ENCODE results near the gene EPB41L2.

EPB41L2 gene

DNA sequence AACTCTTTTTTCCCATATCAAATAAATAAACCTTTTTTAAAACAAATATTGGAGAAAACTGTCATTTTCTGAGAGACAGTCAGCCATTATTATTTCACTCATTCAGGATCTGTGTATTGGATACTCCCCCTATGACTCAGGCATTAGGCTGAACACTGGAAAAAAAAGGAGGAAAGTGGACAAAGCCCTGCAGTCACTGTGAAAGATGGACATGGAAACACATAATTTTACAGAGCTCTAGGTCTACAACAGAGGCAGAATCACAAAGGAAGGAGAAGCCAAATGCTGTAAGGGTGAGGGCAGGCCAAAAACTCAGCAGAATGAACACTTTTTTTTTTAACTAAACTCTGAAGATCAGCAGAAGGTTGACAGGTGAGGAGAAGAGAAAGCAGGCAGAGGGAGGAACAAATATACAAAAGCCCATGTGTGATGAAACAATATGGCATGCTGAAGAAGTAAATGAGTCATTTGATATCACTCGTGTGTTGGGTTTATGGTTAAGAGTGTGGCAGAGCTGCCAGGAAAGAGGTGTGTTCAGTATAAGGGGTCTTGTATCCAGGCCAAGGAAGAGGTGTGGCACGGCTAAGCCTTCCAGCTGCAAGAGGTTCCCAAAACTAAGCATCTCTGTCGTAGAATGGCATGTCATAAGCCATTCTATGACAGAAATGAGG, 39.1 kb downstream of the EPB41L2 start:
- peak; percentile 42 for DNase-seq (ENCODE audit: low read depth)
- TF ChIP-seq, protein P1, sequence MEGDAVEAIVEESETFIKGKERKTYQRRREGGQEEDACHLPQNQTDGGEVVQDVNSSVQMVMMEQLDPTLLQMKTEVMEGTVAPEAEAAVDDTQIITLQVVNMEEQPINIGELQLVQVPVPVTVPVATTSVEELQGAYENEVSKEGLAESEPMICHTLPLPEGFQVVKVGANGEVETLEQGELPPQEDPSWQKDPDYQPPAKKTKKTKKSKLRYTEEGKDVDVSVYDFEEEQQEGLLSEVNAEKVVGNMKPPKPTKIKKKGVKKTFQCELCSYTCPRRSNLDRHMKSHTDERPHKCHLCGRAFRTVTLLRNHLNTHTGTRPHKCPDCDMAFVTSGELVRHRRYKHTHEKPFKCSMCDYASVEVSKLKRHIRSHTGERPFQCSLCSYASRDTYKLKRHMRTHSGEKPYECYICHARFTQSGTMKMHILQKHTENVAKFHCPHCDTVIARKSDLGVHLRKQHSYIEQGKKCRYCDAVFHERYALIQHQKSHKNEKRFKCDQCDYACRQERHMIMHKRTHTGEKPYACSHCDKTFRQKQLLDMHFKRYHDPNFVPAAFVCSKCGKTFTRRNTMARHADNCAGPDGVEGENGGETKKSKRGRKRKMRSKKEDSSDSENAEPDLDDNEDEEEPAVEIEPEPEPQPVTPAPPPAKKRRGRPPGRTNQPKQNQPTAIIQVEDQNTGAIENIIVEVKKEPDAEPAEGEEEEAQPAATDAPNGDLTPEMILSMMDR (IDR thresholded peaks at IDR 0.05; ENCODE audit: low read depth, low read length, missing control alignments), result no peak
- in situ Hi-C loops (cut with HindIII; ENCODE audit: low sequenced_read_pairs), result no loop called here
- no peak overlapping the region for H3K4me3 ChIP-seq (ENCODE audit: low read depth, low read length)

DNA sequence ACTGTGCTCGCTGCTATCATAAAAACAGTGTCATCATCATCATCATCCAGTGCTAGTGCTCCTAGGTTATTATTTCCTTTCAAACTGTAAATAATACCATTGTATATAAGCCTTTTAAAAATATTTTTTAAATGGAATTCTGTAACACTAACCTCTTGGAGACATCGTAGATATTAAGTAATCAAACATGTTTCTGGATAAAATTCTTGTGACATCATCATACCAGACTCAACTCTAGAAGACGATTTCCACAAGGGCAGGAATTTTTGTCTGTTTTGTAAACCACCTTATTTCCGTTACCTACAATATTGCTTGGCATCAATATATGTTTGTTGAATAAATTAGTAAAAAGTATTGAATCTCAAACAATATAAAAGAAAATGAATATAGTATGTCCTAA, 40.4 kb downstream of the EPB41L2 start:
- DNase-seq (ENCODE audit: low read depth), result no peak
- TF ChIP-seq, protein P1 (IDR thresholded peaks at IDR 0.05; ENCODE audit: low read depth, low read length, missing control alignments), result no peak
- in situ Hi-C loops (cut with HindIII; ENCODE audit: low sequenced_read_pairs), result no loop called here
- no peak overlapping the region for H3K4me3 ChIP-seq (ENCODE audit: low read depth, low read length)

DNA sequence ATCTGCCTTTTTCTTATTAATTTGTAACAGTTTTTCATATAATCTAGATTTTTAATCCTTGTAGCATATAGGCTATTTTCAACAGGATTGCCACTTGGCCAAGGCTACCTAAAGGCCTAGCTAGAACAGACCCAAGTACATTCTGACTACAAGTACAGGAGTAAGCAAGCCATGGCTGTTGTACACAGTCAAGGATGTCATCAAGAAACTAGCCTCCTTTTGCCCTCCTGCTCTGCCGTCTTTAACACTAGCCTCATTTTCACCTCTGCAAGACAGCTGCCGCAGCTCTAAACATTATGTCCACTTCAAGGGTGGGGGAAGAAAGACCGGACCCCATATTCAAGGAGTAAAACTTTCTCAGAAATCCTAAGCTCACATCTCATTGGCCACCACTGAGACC, 45.1 kb downstream of the EPB41L2 start:
- H3K4me3 ChIP-seq (ENCODE audit: low read depth, low read length), result no peak overlapping the region
- no peak for DNase-seq (ENCODE audit: low read depth)
- in situ Hi-C loops (cut with HindIII; ENCODE audit: low sequenced_read_pairs), result no loop called here
- TF ChIP-seq, protein P1 (IDR thresholded peaks at IDR 0.05; ENCODE audit: low read depth, low read length, missing control alignments), result no peak

DNA sequence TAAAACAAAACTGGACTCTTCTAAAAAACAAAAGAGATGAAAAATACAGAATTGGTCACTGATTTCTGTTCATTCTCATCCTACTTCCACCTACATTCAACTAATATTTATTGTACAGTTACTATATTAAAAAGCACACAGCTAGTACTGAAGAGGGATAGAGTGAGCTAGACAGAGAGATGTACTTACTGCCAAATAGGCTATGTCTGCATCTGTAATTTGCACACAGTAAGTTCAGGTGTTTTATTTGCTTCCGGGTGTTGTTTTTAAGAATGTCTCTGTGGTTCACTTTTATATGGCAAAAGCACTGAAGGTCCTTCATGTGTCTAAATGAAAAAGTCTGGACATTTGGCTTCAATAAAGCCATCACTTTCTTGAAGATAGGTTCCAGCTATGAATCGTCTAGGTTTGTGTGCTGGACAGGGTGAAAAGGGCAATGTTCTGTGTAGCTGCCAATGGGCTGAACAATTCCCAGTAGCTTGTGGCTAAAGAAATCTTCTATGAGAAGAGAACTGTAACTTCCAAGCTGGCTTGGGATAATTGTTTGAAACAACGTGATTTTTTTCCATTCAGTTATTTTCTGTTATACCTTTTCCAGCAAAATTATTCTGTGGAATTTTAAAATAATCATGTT, 47.3 kb downstream of the EPB41L2 start:
- TF ChIP-seq, protein P1 (IDR thresholded peaks at IDR 0.05; ENCODE audit: low read depth, low read length, missing control alignments), result no peak
- no peak overlapping the region for H3K4me3 ChIP-seq (ENCODE audit: low read depth, low read length)
- peak; percentile 52 for DNase-seq (ENCODE audit: low read depth)
- in situ Hi-C loops (cut with HindIII; ENCODE audit: low sequenced_read_pairs), result no loop called here

DNA sequence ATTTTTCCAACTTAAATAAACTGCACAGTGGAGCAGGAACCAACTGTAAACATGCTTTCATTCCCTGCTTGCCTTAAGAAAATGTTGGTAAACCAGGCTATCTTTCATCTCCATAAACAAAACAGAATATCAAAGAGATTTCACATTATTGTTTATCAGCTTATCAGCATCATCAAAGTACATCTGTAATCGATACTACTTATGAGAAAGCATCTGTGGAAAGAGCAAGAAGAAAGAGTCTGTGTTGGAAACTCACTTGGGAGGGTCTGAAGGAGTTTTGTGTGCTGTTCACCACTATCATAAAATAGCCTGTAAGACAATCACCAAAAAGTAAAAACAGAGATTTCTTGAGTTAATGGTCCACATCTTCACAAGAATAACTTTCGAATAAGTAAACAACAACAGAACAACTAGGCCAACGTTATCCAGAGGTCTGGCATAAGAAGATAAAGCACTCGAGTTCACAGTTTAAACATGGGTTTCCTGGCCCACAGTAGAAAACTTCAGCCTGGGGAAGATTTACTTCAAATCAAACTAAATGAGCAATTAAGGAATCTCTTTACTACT, 47.9 kb downstream of the EPB41L2 start:
- in situ Hi-C loops (cut with HindIII; ENCODE audit: low sequenced_read_pairs), result no loop called here
- TF ChIP-seq, protein P1 (IDR thresholded peaks at IDR 0.05; ENCODE audit: low read depth, low read length, missing control alignments), result no peak
- no peak overlapping the region for H3K4me3 ChIP-seq (ENCODE audit: low read depth, low read length)
- DNase-seq (ENCODE audit: low read depth), result no peak

DNA sequence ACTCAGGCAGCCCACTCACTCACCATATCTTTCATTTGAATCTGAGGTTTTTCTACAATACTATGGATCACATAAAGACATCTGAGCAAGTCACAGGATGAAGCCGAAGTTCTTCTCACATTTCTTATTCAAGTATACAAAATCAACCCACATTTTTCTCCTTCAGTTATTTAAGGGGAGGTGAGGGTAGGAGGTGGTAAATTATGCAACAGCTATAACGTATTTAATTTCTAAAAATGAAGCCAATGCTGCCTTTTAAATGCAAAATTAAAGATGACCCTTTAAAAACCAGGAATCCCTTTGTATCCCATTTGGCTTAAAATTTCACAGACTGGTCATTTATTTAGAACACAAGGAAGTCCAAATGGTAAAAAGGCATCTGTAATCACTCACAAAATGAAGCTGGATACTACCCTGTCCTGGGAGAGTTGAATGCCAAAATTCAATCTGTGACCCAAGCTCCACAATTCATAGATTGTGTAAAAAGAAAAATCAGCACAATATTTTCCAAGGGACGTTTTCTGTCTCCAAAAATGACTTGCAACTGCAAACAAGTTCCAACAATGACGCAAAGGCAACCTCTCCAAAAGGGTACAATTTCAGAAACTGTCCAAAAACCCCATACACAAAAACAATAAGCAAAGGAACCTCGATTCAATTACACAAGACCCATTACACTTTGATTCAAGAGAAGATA, 48.8 kb downstream of the EPB41L2 start:
- no peak overlapping the region for H3K4me3 ChIP-seq (ENCODE audit: low read depth, low read length)
- TF ChIP-seq, protein P1 (IDR thresholded peaks at IDR 0.05; ENCODE audit: low read depth, low read length, missing control alignments), result no peak
- no peak for DNase-seq (ENCODE audit: low read depth)
- in situ Hi-C loops (cut with HindIII; ENCODE audit: low sequenced_read_pairs), result no loop called here

All from astrocyte of the cerebellum (primary cell).